Stimulated activated effector memory CD8-positive, alpha-beta T cell treated with anti-CD3 and anti-CD28 coated beads, Interleukin-12 subunit alpha, Interleukin-12 subunit beta, amount 100 ng/mL, for 72 hours (primary cell): ENCODE measurements around the gene F2RL2.

Experiments
- ATAC-seq: fragments of 150-1000 bp; cut with Tn5 transposase; 2 replicates; pipeline ENCODE4 v1.10.0; 2021
- DNase-seq, 2 donors: peaks; one replicate each; pipeline ENCODE4 v3.0.0; 2021 to 2022; ENCODE audit warnings: low spot score in 2 of 2
- H3K27ac Mint-ChIP-seq: one replicate; pipeline ENCODE4 v1.8.0; 2022; ENCODE audit warnings: mild to moderate bottlenecking, mixed read lengths
- H3K36me3 Mint-ChIP-seq: one replicate; pipeline ENCODE4 v1.8.0; 2022; ENCODE audit warnings: mild to moderate bottlenecking, mixed read lengths
- H3K4me1 Mint-ChIP-seq: one replicate; pipeline ENCODE4 v1.8.0; 2022; ENCODE audit warnings: mixed read lengths
- H3K4me3 Mint-ChIP-seq: one replicate; pipeline ENCODE4 v1.8.0; 2022; ENCODE audit warnings: mild to moderate bottlenecking, mixed read lengths
- H3K9me3 Mint-ChIP-seq: one replicate; pipeline ENCODE4 v1.8.0; 2022; ENCODE audit warnings: mixed read lengths

Gene F2RL2

DNA sequence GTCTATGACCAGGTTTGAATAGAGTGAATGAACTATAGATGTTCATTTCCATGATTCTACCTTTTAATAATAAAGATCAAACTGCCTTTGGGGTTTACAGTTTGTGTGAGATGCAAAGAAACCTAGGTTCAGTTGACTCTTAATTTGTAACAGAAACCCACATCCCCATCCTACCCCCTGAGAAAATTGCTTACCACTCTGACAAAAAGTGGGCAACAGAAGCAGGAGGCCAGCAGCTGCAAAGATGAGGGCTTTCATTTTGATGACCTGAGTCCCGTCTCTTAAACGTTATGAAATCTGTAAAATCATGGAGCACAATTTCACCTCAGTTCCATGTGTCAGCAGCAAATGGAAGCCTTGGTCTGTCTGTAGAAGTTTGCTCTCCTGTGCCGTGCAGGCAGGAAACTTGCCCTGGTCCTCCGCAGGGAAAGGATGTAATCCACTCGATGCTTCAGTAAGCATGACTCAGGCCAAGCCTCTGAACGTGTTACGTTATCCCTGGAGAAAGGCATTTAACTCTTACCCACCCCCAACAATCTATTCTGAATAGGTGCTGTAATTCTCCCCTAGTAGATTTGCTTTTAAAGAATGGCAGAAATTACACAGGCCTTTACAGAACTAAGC, at the start of gene F2RL2:
Gene F2RL2 (minus strand): TSS at position 431 of the 624 bp plus-strand sequence. CDS start 173 bp downstream, at position 258.
- Mint-ChIP-seq H3K4me3 (no peak within 1 kb of the TSS), H3K4me1 (peaks cover 39% of the 10 kb centered on the region), H3K27ac (peak within 1 kb of the TSS; percentile 53), H3K9me3 (no peaks in the 10 kb centered on the region), H3K36me3 (peaks cover 27% of the 10 kb centered on the region)
- no peak for ATAC-seq
- DNase-seq, result no peak

- ATAC-seq, result no peak
- H3K9me3 Mint-ChIP-seq, result no peaks in the 10 kb centered on the region
- peaks cover 96% of the 10 kb centered on the region for H3K36me3 Mint-ChIP-seq
- no peak for DNase-seq
- peaks cover 6% of the 10 kb centered on the region for H3K4me1 Mint-ChIP-seq
- H3K27ac Mint-ChIP-seq, result peak overlapping the region; percentile 73
- H3K4me3 Mint-ChIP-seq, result no peak overlapping the region
These were observed 49.0 kb upstream of the F2RL2 start for GRCh38 chr5:76672242-76672641.

DNA sequence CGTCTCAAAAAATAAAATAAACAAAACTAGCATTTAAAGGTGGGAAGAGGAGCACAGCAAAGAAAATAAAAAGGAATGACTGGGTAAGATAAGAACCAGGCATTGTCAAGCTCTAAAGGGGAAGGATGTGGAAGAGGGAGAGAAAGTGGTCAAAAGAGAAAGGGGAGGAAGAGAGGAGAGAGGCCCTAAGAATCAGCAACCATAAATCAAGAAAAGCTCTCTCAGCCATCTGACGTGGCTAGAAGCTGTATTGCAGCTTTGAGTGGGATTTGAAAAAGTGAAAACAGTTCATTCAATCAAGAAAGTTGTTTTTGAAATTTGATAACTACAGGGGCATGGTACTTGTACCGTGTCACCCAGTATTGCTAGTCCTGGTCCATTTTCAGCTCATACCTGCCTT, 47.3 kb upstream of the F2RL2 start:
- Mint-ChIP-seq H3K4me1 (no peaks in the 10 kb centered on the region), H3K36me3 (peaks cover 96% of the 10 kb centered on the region), H3K4me3 (no peak overlapping the region), H3K9me3 (no peaks in the 10 kb centered on the region), H3K27ac (peak overlapping the region; percentile 71)
- DNase-seq (no peak), ATAC-seq (no peak)

- Mint-ChIP-seq H3K9me3 (no peaks in the 10 kb centered on the region), H3K27ac (no peak overlapping the region), H3K4me1 (no peaks in the 10 kb centered on the region), H3K4me3 (no peak overlapping the region), H3K36me3 (peaks cover 95% of the 10 kb centered on the region)
- DNase-seq, result no peak
- no peak for ATAC-seq
These were observed 46.0 kb upstream of the F2RL2 start for GRCh38 chr5:76669245-76669644.

- ATAC-seq (no peak), DNase-seq (no peak)
- Mint-ChIP-seq H3K36me3 (peaks cover 90% of the 10 kb centered on the region), H3K4me3 (no peak overlapping the region), H3K9me3 (no peaks in the 10 kb centered on the region), H3K27ac (peak overlapping the region; percentile 83), H3K4me1 (no peaks in the 10 kb centered on the region)
These were observed 44.3 kb upstream of the F2RL2 start for GRCh38 chr5:76667495-76667894.

- no peaks in the 10 kb centered on the region for H3K9me3 Mint-ChIP-seq
- no peaks in the 10 kb centered on the region for H3K4me1 Mint-ChIP-seq
- H3K36me3 Mint-ChIP-seq, result peaks cover 84% of the 10 kb centered on the region
- DNase-seq (no peak), ATAC-seq (no peak)
- H3K27ac Mint-ChIP-seq, result no peak overlapping the region
- H3K4me3 Mint-ChIP-seq, result no peak overlapping the region
These were observed 40.9 kb upstream of the F2RL2 start for GRCh38 chr5:76664079-76664478.

DNA sequence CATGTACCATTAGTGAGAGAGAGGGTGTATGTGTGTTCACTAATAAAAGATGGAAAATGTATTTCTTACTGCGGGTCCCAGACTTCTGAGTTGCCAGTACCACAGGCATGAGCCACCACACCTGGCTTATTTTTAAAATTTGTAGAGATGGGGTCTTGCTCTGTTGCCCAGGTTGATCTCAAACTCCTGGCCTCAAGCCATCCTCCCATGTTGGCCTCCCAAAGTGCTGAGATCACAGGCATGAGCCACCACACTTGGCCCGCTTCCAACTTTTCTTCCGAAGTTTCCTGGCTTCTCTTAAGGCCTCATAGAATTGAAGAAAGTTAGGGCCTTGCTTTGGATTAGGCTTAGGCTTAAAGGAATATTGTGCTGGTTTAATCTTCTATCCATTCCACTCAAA, 40.4 kb upstream of the F2RL2 start:
- no peak overlapping the region for H3K27ac Mint-ChIP-seq
- H3K36me3 Mint-ChIP-seq, result peaks cover 84% of the 10 kb centered on the region

DNA sequence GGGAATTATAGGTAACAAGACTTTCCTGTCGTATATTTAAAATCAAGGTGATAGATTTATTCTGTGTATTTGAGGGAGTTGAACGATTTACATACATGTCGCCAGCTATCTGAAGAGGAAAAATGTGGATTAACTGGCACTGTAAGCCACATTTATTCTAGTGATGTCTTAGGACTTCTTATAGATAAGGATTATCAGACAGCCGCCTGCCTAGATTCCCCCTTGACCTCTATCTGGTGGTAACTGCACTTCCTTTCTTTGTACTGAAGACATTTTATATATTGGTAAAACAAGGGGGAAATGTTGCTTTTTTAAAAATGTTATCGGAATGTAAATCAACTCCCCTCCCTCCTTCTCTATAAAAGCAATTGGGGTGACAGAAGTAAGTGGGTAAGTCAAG, 39.3 kb upstream of the F2RL2 start:
- no peaks in the 10 kb centered on the region for H3K4me1 Mint-ChIP-seq
- peak overlapping the region; percentile 2 for H3K27ac Mint-ChIP-seq
- ATAC-seq, result no peak
- no peaks in the 10 kb centered on the region for H3K9me3 Mint-ChIP-seq
- H3K36me3 Mint-ChIP-seq, result peaks cover 88% of the 10 kb centered on the region
- DNase-seq, result no peak
- H3K4me3 Mint-ChIP-seq, result no peak overlapping the region

More for the DNA sequence above, 40.4 kb upstream of the F2RL2 start:
- ATAC-seq (no peak), DNase-seq (no peak)
- Mint-ChIP-seq H3K4me1 (no peaks in the 10 kb centered on the region), H3K4me3 (no peak overlapping the region), H3K9me3 (no peaks in the 10 kb centered on the region)

DNA sequence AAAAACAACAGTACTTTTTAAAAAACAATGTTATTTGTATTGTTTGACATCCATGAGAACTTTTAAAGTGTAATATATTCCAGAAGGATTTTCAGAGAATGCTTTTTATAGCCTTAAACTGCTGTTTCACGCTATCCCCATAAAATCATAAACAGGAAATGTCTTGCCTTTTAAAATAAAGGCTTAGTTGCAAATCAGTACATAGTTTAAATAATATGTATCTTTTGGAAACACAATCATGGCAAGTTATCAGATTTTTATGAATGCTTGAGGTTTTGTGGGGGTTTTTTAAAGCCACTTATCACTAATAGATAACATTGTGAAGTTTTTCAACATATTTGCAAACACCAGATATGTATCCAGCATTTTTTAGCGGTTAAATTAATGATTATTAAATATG, 37.2 kb upstream of the F2RL2 start:
- Mint-ChIP-seq H3K27ac (peak overlapping the region; percentile 30), H3K9me3 (no peaks in the 10 kb centered on the region), H3K4me3 (no peak overlapping the region), H3K36me3 (peaks cover 88% of the 10 kb centered on the region), H3K4me1 (no peaks in the 10 kb centered on the region)
- DNase-seq (no peak), ATAC-seq (no peak)

DNA sequence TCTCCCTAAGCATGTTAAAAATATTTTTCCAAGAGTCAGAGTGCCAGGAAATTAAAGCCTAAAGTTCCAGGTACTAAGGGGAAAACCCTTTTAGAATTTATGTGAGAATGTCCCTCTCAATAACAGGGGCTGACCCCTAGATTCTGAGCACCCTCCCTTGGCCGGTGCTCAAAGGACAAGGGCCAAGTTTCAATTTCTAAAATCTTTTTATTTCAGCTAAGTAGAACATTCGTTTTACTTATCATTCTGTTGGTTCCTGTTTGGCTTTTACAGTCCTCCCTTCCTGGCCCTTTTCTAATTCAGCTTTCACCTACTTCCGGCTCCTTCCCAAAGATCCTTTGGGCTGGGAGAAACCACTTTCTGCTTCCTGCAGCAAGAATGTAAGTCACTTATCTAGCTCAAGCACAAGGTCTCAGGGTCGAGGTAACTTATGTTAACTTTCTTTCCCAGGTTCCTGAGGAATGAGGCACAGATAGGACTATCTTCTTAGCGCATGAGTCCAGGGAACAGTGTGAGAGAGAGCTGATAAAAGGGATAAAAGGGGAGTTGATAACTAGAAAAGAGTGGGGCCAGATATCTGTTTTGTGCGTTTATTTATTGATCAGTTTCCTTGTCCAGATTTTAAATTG, 34.6 kb upstream of the F2RL2 start:
- H3K4me1 Mint-ChIP-seq, result no peaks in the 10 kb centered on the region
- no peak overlapping the region for H3K4me3 Mint-ChIP-seq
- DNase-seq (no peak), ATAC-seq (no peak)
- H3K9me3 Mint-ChIP-seq, result no peaks in the 10 kb centered on the region
- peaks cover 91% of the 10 kb centered on the region for H3K36me3 Mint-ChIP-seq
- H3K27ac Mint-ChIP-seq, result peak overlapping the region; percentile 76

GRCh38 chr5:76657091-76657490, 33.9 kb upstream of the F2RL2 start:
- peaks cover 94% of the 10 kb centered on the region for H3K36me3 Mint-ChIP-seq
- DNase-seq (no peak), ATAC-seq (no peak)
- peak overlapping the region; percentile 76 for H3K27ac Mint-ChIP-seq
- H3K9me3 Mint-ChIP-seq, result no peaks in the 10 kb centered on the region
- no peaks in the 10 kb centered on the region for H3K4me1 Mint-ChIP-seq
- H3K4me3 Mint-ChIP-seq, result no peak overlapping the region

GRCh38 chr5:76652809-76653414, 29.7 kb upstream of the F2RL2 start:
- DNase-seq (no peak), ATAC-seq (peak; percentile 57)
- Mint-ChIP-seq H3K9me3 (peaks cover 8% of the 10 kb centered on the region), H3K27ac (no peak overlapping the region), H3K36me3 (peaks cover 86% of the 10 kb centered on the region), H3K4me1 (no peaks in the 10 kb centered on the region), H3K4me3 (no peak overlapping the region)

DNA sequence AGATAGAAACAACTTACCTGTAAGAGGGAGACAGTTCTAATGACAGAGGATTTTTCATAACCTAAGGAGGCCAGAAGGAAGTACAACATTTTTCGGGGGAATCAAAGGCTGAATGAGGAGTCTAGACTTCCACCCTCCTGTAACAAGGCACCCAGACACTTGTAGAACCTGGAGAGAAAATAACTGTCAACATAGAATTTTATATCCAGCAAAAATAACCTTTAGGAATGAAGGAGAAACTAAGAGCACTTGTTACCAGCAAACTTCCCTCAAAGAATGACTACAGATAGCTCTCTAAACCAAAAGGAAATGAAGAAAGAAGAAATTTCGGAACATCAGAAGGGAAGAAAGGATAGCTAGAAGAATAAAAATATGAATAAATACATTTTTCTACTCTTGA, 25.9 kb upstream of the F2RL2 start:
- Mint-ChIP-seq H3K36me3 (peaks cover 85% of the 10 kb centered on the region), H3K27ac (peak overlapping the region; percentile 29), H3K9me3 (peaks cover 8% of the 10 kb centered on the region), H3K4me3 (no peak overlapping the region), H3K4me1 (no peaks in the 10 kb centered on the region)
- DNase-seq (no peak), ATAC-seq (no peak)

- no peak overlapping the region for H3K27ac Mint-ChIP-seq
- H3K36me3 Mint-ChIP-seq, result peaks cover 87% of the 10 kb centered on the region
- no peak overlapping the region for H3K4me3 Mint-ChIP-seq
- ATAC-seq (no peak), DNase-seq (no peak)
- H3K9me3 Mint-ChIP-seq, result peaks cover under 1% of the 10 kb centered on the region
- H3K4me1 Mint-ChIP-seq, result peaks cover 6% of the 10 kb centered on the region
These were observed 20.2 kb upstream of the F2RL2 start for GRCh38 chr5:76643371-76643770.

DNA sequence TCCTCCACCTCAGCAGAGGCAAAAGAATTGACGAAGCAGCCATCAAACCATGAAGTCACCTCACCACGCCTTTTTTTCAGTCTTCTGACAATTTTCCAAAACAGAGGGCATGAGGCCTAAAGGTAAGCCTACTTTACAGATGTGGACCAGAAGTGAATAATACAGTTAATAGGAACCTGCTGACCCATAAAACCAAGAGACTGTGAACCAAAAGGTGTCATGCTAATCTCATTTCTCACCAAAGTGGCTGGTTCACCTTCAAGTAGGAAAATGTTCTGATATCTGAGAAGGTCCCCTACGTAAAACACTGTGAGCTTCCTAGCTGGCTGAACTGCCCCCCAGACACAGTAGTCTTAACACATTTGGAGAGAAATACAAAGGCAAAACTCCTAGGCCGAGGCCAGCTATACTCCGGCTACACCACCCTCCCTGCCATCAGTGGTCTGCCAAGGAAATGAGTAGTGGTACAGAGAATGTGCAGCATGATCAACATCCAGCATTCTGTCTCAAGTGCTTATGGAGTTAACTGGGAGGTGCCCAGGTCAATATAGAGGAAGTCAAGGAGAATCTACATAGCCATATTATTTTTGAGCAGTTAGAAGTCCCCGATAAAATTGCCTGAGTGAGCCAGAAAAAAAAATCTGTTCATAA, 19.3 kb upstream of the F2RL2 start:
- no peak for DNase-seq
- Mint-ChIP-seq H3K27ac (no peak overlapping the region), H3K4me3 (no peak overlapping the region), H3K4me1 (peaks cover 10% of the 10 kb centered on the region), H3K9me3 (no peaks in the 10 kb centered on the region), H3K36me3 (peaks cover 86% of the 10 kb centered on the region)
- no peak for ATAC-seq
